ENCODE data around the gene PEX11B. TPM values are rescaled to one million over a fixed set of nuclear protein-coding genes. Genes with fewer than 3 reads are reported as not detected.

The PEX11B gene, protein sequence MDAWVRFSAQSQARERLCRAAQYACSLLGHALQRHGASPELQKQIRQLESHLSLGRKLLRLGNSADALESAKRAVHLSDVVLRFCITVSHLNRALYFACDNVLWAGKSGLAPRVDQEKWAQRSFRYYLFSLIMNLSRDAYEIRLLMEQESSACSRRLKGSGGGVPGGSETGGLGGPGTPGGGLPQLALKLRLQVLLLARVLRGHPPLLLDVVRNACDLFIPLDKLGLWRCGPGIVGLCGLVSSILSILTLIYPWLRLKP
- 22.1 and 23.4 TPM in 2 replicates for total RNA-seq

DNA sequence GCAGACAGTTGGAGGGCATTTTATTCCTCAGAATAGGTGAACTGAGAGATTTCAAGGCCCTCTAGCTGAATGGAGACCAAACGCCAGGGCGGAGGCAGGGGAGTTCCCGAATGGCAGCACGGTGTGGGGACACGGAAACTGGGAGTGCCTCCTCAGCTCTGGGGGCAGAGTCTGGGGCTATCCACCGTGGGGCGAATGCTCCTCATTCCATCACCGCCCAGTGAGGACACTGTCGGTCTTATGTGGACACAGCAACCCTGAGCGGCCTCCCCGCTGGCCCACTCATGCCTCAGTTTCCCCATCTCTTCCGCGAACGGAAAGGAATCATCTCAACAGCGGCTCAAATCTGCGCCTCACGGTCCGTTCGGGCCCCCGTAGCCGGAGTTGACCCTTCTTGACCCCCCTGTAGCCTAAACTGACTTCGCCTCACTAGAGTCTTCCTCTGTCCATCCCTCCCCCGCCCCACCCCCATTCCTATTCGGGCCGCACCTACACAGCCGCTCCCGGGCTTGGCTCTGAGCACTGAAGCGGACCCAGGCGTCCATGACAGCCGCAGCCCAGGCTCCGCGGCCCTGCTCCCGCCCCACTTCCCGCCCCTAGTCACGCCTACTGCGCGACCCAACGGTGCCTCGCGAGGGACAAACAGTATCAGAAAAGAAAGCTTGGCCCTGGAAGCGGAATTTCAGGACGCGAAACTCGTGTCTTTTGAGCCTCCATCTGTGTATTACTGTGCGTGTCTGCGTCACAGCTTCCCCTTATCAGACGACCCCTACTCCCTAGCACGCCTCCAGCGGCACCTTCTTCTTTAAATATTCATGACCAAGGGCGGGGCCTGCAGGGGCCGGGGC is at the start of gene PEX11B:
Gene PEX11B, minus strand, starts transcription at position 574 of the 848 bp plus-strand sequence. Its CDS starts 29 bp downstream, at position 545.
- Mint-ChIP-seq H3K27me3 (ENCODE audit: low read depth) (no peaks in the 10 kb centered on the region), H3K27ac (peak within 1 kb of the TSS; percentile 92), H3K4me1 (ENCODE audit: low read depth) (peaks cover 35% of the 10 kb centered on the region), H3K9me3 (no peaks in the 10 kb centered on the region), H3K36me3 (ENCODE audit: low read depth) (peaks cover 37% of the 10 kb centered on the region), H3K4me3 (ENCODE audit: low read depth) (peak within 1 kb of the TSS; percentile 88)
- DNase-seq (ENCODE audit: low spot score) = peak; percentile 88
- intact Hi-C loops (cut with micrococcal nuclease) = loop anchor here (2.0 to 5.0 kb wide), 3 partner anchors 46 to 79 kb away; partner anchors contain the start of genes ANKRD34A, PIAS3, POLR3GL and TXNIP

DNA sequence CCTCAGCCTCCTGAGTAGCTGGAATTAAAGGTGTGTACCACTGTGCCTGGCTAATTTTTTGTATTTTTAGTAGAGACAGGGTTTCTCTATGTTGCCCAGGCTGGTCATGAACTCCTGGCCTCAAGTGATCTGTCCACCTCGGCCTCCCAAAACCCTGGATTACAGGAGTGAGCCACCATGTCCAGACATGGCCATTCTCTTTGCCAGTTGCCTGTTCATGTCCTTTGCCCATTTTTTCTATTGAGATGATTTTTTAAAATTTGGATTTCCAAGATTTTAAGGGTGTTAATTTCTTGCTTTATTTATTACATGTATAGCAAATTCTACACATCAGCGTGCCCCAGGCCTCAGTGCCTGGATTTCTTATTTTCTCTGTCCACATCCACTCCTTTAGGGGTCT is 48.8 kb upstream of the PEX11B start:
- no peak for DNase-seq (ENCODE audit: low spot score)
- H3K27ac Mint-ChIP-seq = no peak overlapping the region
- H3K9me3 Mint-ChIP-seq = peaks cover 15% of the 10 kb centered on the region
- peaks cover 27% of the 10 kb centered on the region for H3K4me1 Mint-ChIP-seq (ENCODE audit: low read depth)
- no peaks in the 10 kb centered on the region for H3K27me3 Mint-ChIP-seq (ENCODE audit: low read depth)
- H3K4me3 Mint-ChIP-seq (ENCODE audit: low read depth) = no peak overlapping the region
- intact Hi-C loops (cut with micrococcal nuclease) = no loop called here
- H3K36me3 Mint-ChIP-seq (ENCODE audit: low read depth) = peaks cover 22% of the 10 kb centered on the region

DNA sequence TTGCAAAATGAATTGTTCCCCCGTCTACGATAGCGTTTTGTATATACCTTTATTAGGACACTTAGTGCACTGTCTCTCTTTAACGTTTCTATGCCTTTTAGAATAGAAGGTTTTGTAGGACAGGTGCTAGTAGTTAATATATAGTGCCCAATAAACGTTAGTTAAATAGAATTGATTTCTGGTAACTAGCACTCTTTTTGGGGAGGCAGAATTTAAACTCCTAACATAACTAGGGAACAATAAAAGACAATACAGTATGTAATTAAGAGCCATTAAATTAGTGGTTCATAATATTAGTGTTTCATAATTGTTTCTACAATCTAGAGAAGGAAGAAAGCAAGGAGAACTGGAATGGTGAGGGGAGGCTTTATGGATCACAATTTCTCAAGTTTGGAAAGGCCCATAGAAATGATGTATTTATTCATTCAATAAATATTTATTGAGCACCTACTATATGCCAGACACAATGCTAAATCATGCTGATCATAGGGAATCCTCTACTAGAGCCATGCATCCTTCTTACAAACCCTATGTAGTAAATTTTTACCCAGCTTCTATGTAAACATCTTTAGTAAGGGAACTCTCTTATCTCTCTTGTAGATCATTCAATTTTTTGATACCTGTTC is 46.7 kb upstream of the PEX11B start:
- Mint-ChIP-seq H3K4me1 (ENCODE audit: low read depth) (peaks cover 39% of the 10 kb centered on the region), H3K27ac (peak overlapping the region; percentile 81), H3K36me3 (ENCODE audit: low read depth) (peaks cover 22% of the 10 kb centered on the region), H3K4me3 (ENCODE audit: low read depth) (peak overlapping the region; percentile 90), H3K27me3 (ENCODE audit: low read depth) (no peaks in the 10 kb centered on the region), H3K9me3 (peaks cover 15% of the 10 kb centered on the region)
- DNase-seq (ENCODE audit: low spot score) = no peak
- intact Hi-C loops (cut with micrococcal nuclease) = loop anchor here (2.0 kb wide), 2 partner anchors 46 to 74 kb away; partner anchors contain the start of gene PEX11B

DNA sequence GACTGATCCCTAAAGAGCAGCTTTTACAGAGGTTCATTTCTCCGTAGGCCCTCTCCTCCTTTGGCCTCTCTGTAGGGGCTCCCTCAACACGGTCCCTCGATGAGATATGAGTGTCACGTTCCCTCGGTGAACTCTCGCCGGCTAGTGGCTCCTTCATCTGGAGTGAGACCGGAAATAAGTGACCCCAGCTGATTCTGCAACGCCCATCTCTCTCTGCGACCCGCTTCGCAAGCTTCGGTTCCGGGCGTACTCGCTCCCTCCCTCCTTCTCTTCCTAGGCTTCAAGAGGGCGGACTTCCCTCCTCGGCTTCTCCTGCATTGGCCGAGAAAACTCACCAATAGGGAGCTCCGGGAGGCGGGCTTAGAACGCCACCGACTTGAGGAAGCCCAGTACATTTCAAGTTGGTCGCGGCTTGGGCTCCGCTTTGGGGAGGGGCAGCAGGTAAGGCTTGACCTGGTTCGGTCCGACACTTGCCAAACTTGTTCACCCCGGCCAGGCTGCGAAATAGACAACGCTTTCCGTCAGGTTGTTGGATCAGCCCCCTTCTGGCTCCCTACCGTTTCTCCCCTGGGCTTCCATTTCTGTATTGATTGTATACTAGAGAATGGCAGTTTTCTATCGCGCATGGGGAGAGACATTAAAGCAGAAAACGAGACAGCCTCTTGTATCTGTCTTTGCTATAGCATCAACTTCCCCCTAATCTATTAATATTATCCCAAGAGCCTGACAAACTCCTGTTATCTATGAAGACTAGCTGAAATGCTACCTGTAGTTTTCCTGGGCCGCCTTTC is 46.0 kb upstream of the PEX11B start, which contains the start of the genes ANKRD34A and POLR3GL:
Gene ANKRD34A, minus strand, starts transcription at position 248 of the 791 bp plus-strand sequence. CDS start 2,816 bp downstream, outside the sequence.
Gene POLR3GL, plus strand, starts transcription at position 363 of the 791 bp plus-strand sequence. CDS start 10,176 bp downstream, outside the sequence.
- peaks cover 39% of the 10 kb centered on the region for H3K4me1 Mint-ChIP-seq (ENCODE audit: low read depth)
- peak within 1 kb of the TSS; percentile 81 for H3K27ac Mint-ChIP-seq
- DNase-seq (ENCODE audit: low spot score) = peak; percentile 90
- intact Hi-C loops (cut with micrococcal nuclease) = loop anchor here (1.0 to 5.0 kb wide), 4 partner anchors 15 to 74 kb away; partner anchors contain the start of genes PEX11B and TXNIP
- H3K4me3 Mint-ChIP-seq (ENCODE audit: low read depth) = peak within 1 kb of the TSS; percentile 90
- H3K27me3 Mint-ChIP-seq (ENCODE audit: low read depth) = no peaks in the 10 kb centered on the region
- H3K9me3 Mint-ChIP-seq = peaks cover 15% of the 10 kb centered on the region
- peaks cover 19% of the 10 kb centered on the region for H3K36me3 Mint-ChIP-seq (ENCODE audit: low read depth)

DNA sequence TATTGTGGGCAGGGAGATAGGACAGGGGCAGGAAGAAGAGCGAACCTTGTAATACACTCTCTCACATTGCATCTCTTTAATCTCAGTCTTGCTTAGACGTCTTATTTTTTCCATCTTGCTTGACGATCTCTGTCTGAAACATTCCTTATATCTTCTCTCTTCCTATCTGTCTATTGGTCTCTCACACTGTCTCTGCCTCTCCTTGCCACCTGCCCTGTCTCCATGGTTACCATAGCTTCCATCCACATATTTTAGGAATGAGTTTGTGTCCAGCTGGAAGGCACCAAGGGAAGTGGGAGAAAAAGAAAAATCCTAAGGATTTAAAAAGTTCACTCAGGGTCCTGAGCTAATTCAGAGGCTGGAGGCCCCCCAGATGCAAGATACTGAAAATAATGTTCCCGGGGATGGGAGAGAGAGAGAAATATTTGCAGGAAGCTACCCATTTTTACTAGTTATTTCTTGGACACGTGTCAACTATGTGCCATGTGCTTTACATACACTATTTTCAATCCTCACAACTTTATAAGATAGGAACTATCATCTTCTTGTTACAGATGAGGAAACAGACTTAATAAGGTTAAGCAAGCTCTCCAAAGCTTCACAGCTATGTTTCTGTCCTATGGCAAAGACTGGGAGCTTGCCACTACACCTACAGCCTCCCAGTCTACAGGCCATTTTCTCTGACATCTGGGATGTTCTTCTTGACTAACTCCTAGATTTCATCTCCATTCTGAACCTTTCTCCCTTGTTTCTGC is 44.9 kb upstream of the PEX11B start:
- H3K4me3 Mint-ChIP-seq (ENCODE audit: low read depth) = peak overlapping the region; percentile 90
- H3K36me3 Mint-ChIP-seq (ENCODE audit: low read depth) = peaks cover 16% of the 10 kb centered on the region
- H3K4me1 Mint-ChIP-seq (ENCODE audit: low read depth) = peaks cover 48% of the 10 kb centered on the region

DNA sequence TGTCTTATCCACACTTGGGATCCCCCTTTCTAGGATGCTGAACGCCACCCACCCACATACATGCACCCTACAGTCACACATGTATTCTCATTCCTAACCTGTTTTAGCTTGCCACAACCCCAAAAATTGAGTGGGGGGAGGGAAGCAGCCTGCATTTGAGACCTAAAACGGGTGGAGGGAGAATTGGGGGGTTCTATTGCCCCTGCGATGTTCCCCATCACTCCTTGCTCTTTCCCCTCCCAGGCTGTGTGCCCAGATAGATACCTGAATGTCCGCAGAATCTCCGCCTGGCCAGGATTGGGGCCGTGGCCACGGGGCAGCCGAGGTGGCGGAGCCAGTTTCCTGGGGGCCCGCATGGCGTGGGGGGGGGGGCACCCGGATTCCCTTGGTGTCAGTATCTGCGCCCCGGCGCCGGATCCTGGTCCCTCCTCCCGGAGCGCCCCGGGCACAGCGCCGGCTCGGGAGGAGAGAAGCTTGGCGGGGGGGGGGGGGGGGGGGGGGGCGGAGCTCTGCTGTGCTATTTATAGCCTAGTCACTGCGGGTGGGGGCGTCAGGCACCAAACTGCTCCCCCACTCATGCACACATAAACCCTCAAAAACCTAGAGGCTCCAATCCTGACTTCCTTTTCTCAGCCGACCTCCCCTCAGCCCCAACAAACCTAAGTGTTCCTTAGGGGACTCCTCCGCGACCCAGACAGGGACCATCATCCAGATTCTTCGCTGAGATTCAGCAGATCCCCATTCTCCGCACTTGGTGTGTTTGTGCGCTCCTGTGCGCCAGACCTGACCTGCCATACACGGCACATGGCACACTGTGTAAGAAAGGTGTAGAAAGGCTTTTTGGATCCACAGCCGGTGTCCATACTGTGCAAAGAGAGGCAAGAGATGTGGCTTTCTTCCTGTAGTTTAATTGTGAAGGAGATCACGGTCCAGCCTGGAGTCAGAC is 43.9 kb upstream of the PEX11B start:
- intact Hi-C loops (cut with micrococcal nuclease) = loop anchor here (5.0 kb wide), 1 partner anchor 35 kb away; the partner anchor contains the start of gene TXNIP
- Mint-ChIP-seq H3K4me3 (ENCODE audit: low read depth) (peak overlapping the region; percentile 90), H3K27me3 (ENCODE audit: low read depth) (no peaks in the 10 kb centered on the region), H3K27ac (peak overlapping the region; percentile 77), H3K4me1 (ENCODE audit: low read depth) (peaks cover 53% of the 10 kb centered on the region), H3K9me3 (peaks cover 7% of the 10 kb centered on the region), H3K36me3 (ENCODE audit: low read depth) (peaks cover 7% of the 10 kb centered on the region)
- no peak for DNase-seq (ENCODE audit: low spot score)

More for the DNA sequence above, 44.9 kb upstream of the PEX11B start:
- intact Hi-C loops (cut with micrococcal nuclease) = loop anchor here (1.0 to 5.0 kb wide), 4 partner anchors 16 to 75 kb away; partner anchors contain the start of genes PEX11B and TXNIP
- no peak for DNase-seq (ENCODE audit: low spot score)
- Mint-ChIP-seq H3K27ac (peak overlapping the region; percentile 81), H3K9me3 (peaks cover 15% of the 10 kb centered on the region), H3K27me3 (ENCODE audit: low read depth) (no peaks in the 10 kb centered on the region)

DNA sequence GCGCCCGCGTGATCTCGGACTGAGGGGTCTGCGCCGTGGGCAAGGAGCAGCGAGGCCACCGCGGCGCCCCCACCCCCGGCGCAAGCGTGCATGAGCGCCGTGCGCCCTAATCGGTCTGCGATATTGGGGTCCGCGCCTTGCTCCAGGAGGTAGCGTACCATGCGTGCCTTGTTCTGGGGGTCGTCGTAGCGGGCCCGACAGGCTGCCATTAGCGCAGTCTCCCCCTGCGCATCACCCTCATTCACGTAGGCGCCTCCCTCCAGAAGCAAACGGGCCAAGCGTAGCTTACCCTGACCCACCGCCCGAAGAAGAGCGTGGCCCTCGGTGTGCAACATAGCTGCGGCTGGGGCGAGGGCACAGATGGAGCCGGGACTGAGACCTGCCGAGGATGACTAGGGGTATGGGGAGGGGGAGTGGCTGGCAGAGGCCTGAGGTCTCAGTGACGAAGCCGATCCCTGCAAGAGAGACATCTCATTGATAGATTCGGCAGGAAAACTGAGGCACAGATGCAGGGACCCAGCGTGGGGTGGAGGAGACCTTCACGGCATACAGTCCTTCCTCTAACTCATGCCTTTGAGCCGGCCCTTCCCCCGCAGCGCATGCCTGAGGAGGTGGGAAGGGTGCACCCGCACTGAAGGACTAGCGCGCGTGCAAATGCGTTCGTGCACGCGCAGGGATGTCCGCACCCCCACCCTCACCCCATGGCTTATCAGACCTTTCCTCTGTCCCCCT is 43.1 kb upstream of the PEX11B start:
- Mint-ChIP-seq H3K4me1 (ENCODE audit: low read depth) (peaks cover 59% of the 10 kb centered on the region), H3K27ac (peak overlapping the region; percentile 62), H3K27me3 (ENCODE audit: low read depth) (no peaks in the 10 kb centered on the region), H3K9me3 (no peaks in the 10 kb centered on the region), H3K36me3 (ENCODE audit: low read depth) (no peaks in the 10 kb centered on the region), H3K4me3 (ENCODE audit: low read depth) (peak overlapping the region; percentile 87)
- DNase-seq (ENCODE audit: low spot score) = no peak
- intact Hi-C loops (cut with micrococcal nuclease) = loop anchor here (5.0 kb wide), 1 partner anchor 36 kb away; the partner anchor contains the start of gene TXNIP

DNA sequence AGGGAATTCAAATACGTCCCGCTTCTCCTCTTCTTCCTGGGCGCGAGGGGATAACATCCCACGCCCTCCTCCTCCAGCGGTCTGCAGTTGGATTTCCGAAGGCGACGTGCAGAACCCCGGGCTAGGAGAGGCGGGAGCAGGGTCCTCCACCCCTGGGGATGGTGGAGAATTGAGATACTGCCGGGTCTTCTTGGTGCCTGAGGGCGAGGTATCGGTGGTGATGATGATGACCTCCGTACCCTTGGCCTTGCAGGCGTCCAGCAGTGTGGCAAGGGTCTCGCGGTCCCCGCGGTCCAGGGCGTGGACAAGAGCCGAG is 42.5 kb upstream of the PEX11B start:
- no peak for DNase-seq (ENCODE audit: low spot score)
- intact Hi-C loops (cut with micrococcal nuclease) = loop anchor here (5.0 kb wide), 1 partner anchor 36 kb away; the partner anchor contains the start of gene TXNIP
- Mint-ChIP-seq H3K4me3 (ENCODE audit: low read depth) (peak overlapping the region; percentile 87), H3K36me3 (ENCODE audit: low read depth) (no peaks in the 10 kb centered on the region), H3K4me1 (ENCODE audit: low read depth) (peaks cover 63% of the 10 kb centered on the region), H3K27me3 (ENCODE audit: low read depth) (no peaks in the 10 kb centered on the region), H3K9me3 (no peaks in the 10 kb centered on the region), H3K27ac (peak overlapping the region; percentile 34)

DNA sequence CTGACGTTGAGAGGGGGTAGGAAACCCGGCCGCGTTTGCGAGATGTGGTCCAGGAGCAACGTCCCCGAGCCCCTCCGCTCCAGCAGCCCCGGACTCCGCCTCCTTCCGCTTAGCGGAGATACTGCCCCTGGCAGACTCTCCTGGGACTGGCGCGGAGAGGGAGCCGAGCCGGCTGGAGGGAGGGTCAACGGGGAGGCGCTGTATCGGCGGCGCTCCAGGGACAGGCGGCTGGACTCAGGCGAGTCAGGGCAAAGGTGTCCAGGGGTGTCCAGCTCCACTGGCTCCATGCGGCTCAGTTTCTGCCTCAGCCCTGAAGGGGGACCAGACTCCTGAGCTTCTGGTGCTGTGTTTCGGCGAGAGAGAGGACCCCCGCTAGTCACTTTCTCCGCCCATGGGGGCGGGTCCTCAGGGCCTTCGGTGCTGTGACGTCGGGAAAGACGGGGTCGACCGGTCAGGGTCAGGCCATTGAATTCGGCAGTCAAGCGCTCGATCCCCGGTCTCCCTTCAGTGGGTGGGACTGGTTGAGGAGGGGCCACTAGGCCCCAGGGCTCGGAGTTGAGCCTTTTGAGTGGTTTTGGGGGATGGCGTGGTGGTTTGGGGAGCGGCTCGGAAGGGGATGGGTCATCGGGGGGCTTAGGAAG is 42.1 kb upstream of the PEX11B start:
- Mint-ChIP-seq H3K27ac (peak overlapping the region; percentile 34), H3K4me1 (ENCODE audit: low read depth) (peaks cover 67% of the 10 kb centered on the region)
- intact Hi-C loops (cut with micrococcal nuclease) = loop anchor here (5.0 kb wide), 1 partner anchor 37 kb away; the partner anchor contains the start of gene TXNIP

More for the DNA sequence above, 42.1 kb upstream of the PEX11B start:
- peak overlapping the region; percentile 87 for H3K4me3 Mint-ChIP-seq (ENCODE audit: low read depth)
- H3K36me3 Mint-ChIP-seq (ENCODE audit: low read depth) = peaks cover under 1% of the 10 kb centered on the region
- H3K9me3 Mint-ChIP-seq = no peaks in the 10 kb centered on the region
- no peaks in the 10 kb centered on the region for H3K27me3 Mint-ChIP-seq (ENCODE audit: low read depth)
- DNase-seq (ENCODE audit: low spot score) = no peak

Measured in activated T-helper 2 cell treated with anti-CD3 and anti-CD28 coated beads, Interferon-gamma antibody, Interleukin-2, Interleukin-4, amounts not matched to agents 10 μg/mL and 5 μg/mL and 100 μg/mL, durations not matched to agents 14 hours and 24 hours and 36 hours (primary cell).